ENCODE data around the gene CCIN.

CCIN gene

GRCh38 chr9:36147441-36148175, 21.6 kb upstream of the CCIN start:
- Histone ChIP-seq H3K27ac (no peak overlapping the region), H3K9me3 (ENCODE audit: severe bottlenecking) (peaks cover 4% of the 10 kb centered on the region), H3K36me3 (no peaks in the 10 kb centered on the region), H3K27me3 (ENCODE audit: insufficient read depth, low read depth, severe bottlenecking) (no peaks in the 10 kb centered on the region), H3K4me3 (ENCODE audit: low read depth, low read length) (no peak overlapping the region)
- TF ChIP-seq CTCF (IDR thresholded peaks at IDR 0.05; ENCODE audit: low read depth, low read length): no peak
- DNase-seq: no peak

GRCh38 chr9:36148311-36149051, 20.7 kb upstream of the CCIN start:
- no peak overlapping the region for H3K4me3 ChIP-seq (ENCODE audit: low read depth, low read length)
- DNase-seq: no peak

DNA sequence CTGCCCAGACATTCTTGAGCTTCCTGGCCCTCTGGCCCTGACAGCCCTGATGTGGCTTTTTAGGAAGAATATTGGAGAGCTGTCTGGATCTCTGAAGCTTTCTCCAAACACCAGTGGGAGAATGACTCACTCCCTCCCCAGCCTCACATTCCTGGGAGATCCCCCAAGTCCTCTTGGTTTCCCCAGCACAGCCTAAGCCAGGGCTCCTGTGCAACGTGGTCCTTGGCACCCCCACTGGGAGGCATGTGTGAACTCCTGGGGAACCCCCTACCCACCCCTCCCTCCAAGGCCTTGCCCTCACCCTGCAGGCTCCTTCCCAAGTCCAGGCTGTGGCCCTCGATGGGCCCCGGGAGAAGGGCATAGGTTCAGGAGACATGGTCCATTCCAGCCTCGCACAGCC, 20.0 kb upstream of the CCIN start:
- no peak for DNase-seq
- TF ChIP-seq CTCF (IDR thresholded peaks at IDR 0.05; ENCODE audit: low read depth, low read length): no peak
- H3K4me3 ChIP-seq (ENCODE audit: low read depth, low read length): no peak overlapping the region
- peaks cover 4% of the 10 kb centered on the region for H3K9me3 ChIP-seq (ENCODE audit: severe bottlenecking)
- H3K27ac ChIP-seq: no peak overlapping the region
- H3K36me3 ChIP-seq: no peaks in the 10 kb centered on the region
- H3K27me3 ChIP-seq (ENCODE audit: insufficient read depth, low read depth, severe bottlenecking): no peaks in the 10 kb centered on the region

More at GRCh38 chr9:36148311-36149051, 20.7 kb upstream of the CCIN start:
- Histone ChIP-seq H3K27ac (no peak overlapping the region), H3K9me3 (ENCODE audit: severe bottlenecking) (peaks cover 4% of the 10 kb centered on the region), H3K27me3 (ENCODE audit: insufficient read depth, low read depth, severe bottlenecking) (no peaks in the 10 kb centered on the region), H3K36me3 (no peaks in the 10 kb centered on the region)
- TF ChIP-seq CTCF (IDR thresholded peaks at IDR 0.05; ENCODE audit: low read depth, low read length): no peak

DNA sequence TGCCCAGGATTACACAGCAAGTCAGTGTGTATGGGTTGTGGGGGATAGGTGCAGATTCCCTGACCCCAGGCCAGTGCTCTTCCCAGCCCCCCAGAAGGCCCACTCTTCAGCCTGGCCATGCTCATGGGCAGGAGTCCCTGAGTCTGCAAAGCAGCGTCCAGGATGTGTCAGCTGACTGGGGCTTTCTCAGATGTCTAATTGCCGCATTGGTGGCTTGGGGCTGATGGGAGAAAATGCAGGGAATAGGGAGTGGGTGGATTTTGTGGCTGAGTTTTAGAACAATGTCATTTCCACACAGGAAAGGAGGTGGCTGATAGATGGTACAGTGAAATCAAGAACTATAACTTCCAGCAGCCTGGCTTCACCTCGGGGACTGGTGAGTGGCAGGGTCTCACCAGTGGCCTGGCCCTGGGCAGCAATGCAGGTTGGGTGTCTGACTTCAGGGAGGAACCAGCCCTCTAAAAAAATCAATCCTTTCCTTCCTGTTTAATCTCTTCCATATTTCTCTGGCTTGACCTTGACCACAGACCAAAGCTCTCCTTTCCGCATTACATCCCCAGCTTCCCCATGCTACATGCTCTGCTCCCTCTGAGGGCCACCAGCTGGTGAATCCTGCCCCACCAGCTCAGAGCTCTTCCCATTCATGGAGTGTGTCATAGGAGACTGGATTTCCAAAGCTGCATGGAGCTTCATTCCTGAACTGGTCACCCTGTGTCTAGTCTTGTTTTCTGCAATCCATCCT, 18.4 kb upstream of the CCIN start:
- TF ChIP-seq CTCF (IDR thresholded peaks at IDR 0.05; ENCODE audit: low read depth, low read length): no peak

GRCh38 chr9:36151316-36152210, 17.6 kb upstream of the CCIN start:
- no peak for DNase-seq
- no peak for TF ChIP-seq CTCF (IDR thresholded peaks at IDR 0.05; ENCODE audit: low read depth, low read length)
- no peak overlapping the region for H3K27ac ChIP-seq
- H3K4me3 ChIP-seq (ENCODE audit: low read depth, low read length): no peak overlapping the region
- H3K36me3 ChIP-seq: no peaks in the 10 kb centered on the region
- H3K9me3 ChIP-seq (ENCODE audit: severe bottlenecking): peaks cover 2% of the 10 kb centered on the region
- no peaks in the 10 kb centered on the region for H3K27me3 ChIP-seq (ENCODE audit: insufficient read depth, low read depth, severe bottlenecking)

More for the DNA sequence above, 18.4 kb upstream of the CCIN start:
- Histone ChIP-seq H3K36me3 (no peaks in the 10 kb centered on the region), H3K9me3 (ENCODE audit: severe bottlenecking) (peaks cover 4% of the 10 kb centered on the region), H3K27ac (no peak overlapping the region), H3K27me3 (ENCODE audit: insufficient read depth, low read depth, severe bottlenecking) (no peaks in the 10 kb centered on the region), H3K4me3 (ENCODE audit: low read depth, low read length) (no peak overlapping the region)
- no peak for DNase-seq

Measured in WERI-Rb-1 (cell line).